Spleen (tissue), 7 donors: ENCODE measurements around the gene HADH.

Experiments used
- POLR2A ChIP-seq, 3 donors: fragments of 450-650 bp; IDR thresholded peaks; one replicate each; pipeline ENCODE4 v1.5.1; 2017; ENCODE audit warnings: antibody characterized with exemption in 3 of 3, mild to moderate bottlenecking in 1 of 3
- TF ChIP-seq, protein P1 (sequence below), 11 experiments: fragments of 200-600 bp in 7 of 11; fragments of 450-650 bp in 4 of 11; sonication (generic) in 4 of 11; IDR thresholded peaks in 8 of 11; conservative IDR thresholded peaks in 3 of 11; 1 replicate in 7 of 11; 2 replicates in 4 of 11; pipeline versions ENCODE4 v1.4.0 to v1.8.0; 2016 to 2021; ENCODE audit warnings: antibody characterized with exemption in 11 of 11, inconsistent platforms in 4 of 11, mild to moderate bottlenecking in 1 of 11
- donor health status: DM: no; HTN: no; CAD: no; lungs with moderate emphysema.
- donor health status: DM: no; HTN: no; CAD: no.
- donor health status: DM: no; HTN: no; CAD: no.

DNA sequence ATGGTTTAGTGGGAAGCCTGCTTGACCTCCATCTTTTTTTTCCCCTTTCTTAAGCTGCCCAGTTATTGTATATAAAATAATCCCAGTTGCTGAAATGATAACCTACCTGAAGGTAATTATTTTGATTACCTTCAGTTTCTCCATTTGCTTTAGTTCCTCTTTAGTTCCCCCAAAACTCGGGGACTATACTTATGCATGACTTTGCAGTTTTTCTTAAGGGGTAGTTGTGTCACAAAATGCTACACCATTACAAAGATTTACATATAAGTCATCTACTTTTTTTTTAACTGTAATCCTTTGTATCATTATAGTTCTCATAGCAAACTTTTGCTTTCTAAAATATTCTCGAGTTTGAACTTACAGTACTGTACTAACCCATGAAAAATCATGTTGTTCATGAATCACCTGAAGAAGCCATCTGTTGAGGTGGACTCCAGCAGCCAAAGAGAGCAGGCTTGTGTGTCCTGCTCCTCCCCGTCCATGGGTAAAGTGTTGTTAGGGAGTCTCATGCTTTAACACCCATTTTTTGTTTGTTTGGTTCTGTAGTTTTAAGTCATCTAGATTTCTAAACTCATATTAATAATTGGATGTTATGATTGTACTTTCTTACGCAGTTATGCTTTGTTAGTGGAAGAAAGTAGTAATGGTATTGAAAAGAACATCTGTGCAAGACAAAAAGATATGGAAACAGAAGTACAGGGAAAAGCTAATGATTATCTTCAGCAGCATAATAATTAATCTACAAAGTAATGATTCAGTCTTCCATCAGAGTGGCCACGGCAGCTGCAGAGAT lies 34.6 kb downstream of the HADH start:
- TF ChIP-seq, protein P1, sequence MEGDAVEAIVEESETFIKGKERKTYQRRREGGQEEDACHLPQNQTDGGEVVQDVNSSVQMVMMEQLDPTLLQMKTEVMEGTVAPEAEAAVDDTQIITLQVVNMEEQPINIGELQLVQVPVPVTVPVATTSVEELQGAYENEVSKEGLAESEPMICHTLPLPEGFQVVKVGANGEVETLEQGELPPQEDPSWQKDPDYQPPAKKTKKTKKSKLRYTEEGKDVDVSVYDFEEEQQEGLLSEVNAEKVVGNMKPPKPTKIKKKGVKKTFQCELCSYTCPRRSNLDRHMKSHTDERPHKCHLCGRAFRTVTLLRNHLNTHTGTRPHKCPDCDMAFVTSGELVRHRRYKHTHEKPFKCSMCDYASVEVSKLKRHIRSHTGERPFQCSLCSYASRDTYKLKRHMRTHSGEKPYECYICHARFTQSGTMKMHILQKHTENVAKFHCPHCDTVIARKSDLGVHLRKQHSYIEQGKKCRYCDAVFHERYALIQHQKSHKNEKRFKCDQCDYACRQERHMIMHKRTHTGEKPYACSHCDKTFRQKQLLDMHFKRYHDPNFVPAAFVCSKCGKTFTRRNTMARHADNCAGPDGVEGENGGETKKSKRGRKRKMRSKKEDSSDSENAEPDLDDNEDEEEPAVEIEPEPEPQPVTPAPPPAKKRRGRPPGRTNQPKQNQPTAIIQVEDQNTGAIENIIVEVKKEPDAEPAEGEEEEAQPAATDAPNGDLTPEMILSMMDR (IDR thresholded peaks at IDR 0.05 in 8 of 11, conservative IDR thresholded peaks at IDR 0.05 in 3 of 11): no peak
- no peak for TF ChIP-seq POLR2A (IDR thresholded peaks at IDR 0.05)
